Stimulated activated CD4-positive, alpha-beta T cell treated with anti-CD3 and anti-CD28 coated beads, Interleukin-15, amount 100 ng/mL, for 48 hours (primary cell): ENCODE data around the gene DNMT3A.

Experiments used
- DNase-seq, 2 donors: peaks; one replicate each; pipeline ENCODE4 v3.0.0-alpha.2; 2020; ENCODE audit warnings: low read depth in 2 of 2

DNMT3A gene

GRCh38 chr2:25326326-25327013 is 15.3 kb downstream of the DNMT3A start:
- DNase-seq, result no peak

GRCh38 chr2:25324905-25325592 is 16.7 kb downstream of the DNMT3A start:
- no peak for DNase-seq

GRCh38 chr2:25324251-25324650 is 17.5 kb downstream of the DNMT3A start:
- no peak for DNase-seq

- DNase-seq, result no peak
Measured at GRCh38 chr2:25323610-25324189, 18.0 kb downstream of the DNMT3A start.

- peak; percentile 47 to 70 for DNase-seq
Measured at GRCh38 chr2:25323042-25323514, 18.6 kb downstream of the DNMT3A start.

GRCh38 chr2:25322312-25322711 is 19.4 kb downstream of the DNMT3A start:
- no peak for DNase-seq

GRCh38 chr2:25320077-25320476 is 21.6 kb downstream of the DNMT3A start:
- DNase-seq, result no peak

- DNase-seq, result no peak
Measured at GRCh38 chr2:25316101-25316500, 25.6 kb downstream of the DNMT3A start.

GRCh38 chr2:25315316-25315680 is 26.4 kb downstream of the DNMT3A start:
- DNase-seq, result no peak

- DNase-seq, result peak; percentile 89 to 93
Measured at GRCh38 chr2:25314514-25315315, 27.0 kb downstream of the DNMT3A start.

- DNase-seq, result no peak
Measured at GRCh38 chr2:25313711-25314513, 27.8 kb downstream of the DNMT3A start.

- no peak for DNase-seq
Measured at GRCh38 chr2:25312958-25313710, 28.6 kb downstream of the DNMT3A start.

GRCh38 chr2:25311865-25312575 is 29.7 kb downstream of the DNMT3A start:
- no peak for DNase-seq

- DNase-seq, result no peak
Measured at GRCh38 chr2:25310965-25311864, 30.5 kb downstream of the DNMT3A start.

- no peak for DNase-seq
Measured at GRCh38 chr2:25310709-25310964, 31.1 kb downstream of the DNMT3A start.

- DNase-seq, result peak in 1 of 2 donors; percentile 56
Measured at GRCh38 chr2:25309402-25309801, 32.3 kb downstream of the DNMT3A start.

- no peak for DNase-seq
Measured at GRCh38 chr2:25308599-25308998, 33.1 kb downstream of the DNMT3A start.

- no peak for DNase-seq
Measured at GRCh38 chr2:25307949-25308557, 33.7 kb downstream of the DNMT3A start.
